Heart left ventricle (tissue), 13 donors: ENCODE data around the gene YWHAQ.

ENCODE experiments used
- POLR2A ChIP-seq, 2 donors: fragments of 450-650 bp; IDR thresholded peaks; one replicate each; pipeline ENCODE4 v1.6.1; 2017; ENCODE audit warnings: antibody characterized with exemption in 2 of 2, mild to moderate bottlenecking in 2 of 2, moderate library complexity in 2 of 2
- TF ChIP-seq, protein P1 (sequence below), 12 donors: fragments of 200-600 bp; sonication (generic) in 4 of 12; IDR thresholded peaks; one replicate each; pipeline versions ENCODE4 v1.5.0 to v1.8.0; 2018 to 2022; ENCODE audit warnings: antibody characterized with exemption in 12 of 12, mild to moderate bottlenecking in 5 of 12
- donor health status: ischemic (EF 13 %, LVEDD 7.1; RV severe dilation, severe dysfunction).
- donor health status: DM: no; HTN: yes; CAD: no.
- donor health status: DM: no; HTN: no; CAD: no.
- donor health status: ischemic (EF 25% LVEDD 6.9; RV normal size, moderate dysfunction).
- donor health status: ischemic (EF 25% LVEDD 5.7; RV mildly dilated, moderate dysfunction).
- donor health status: ischemic (EF 35%, LVEDD 5.7; RV mildly dilated, moderate dysfunction).
- donor health status: nonischemic (EF 11% LVEDD 7.7; RV severe dilation, severe dysfunction).
- donor health status: DM: yes; HTN: yes; CAD: no.
- donor health status: PGD.
- donor health status: ischemic (EF 29% LVEDD 5.4; RV normal size, mild dysfunction).
- donor health status: nonischemic (EF 23%, LVEDD 6.1; RV moderate dilation, normal function).

GRCh38 chr2:9652267-9652666, 21.5 kb upstream of the YWHAQ start:
- TF ChIP-seq POLR2A (IDR thresholded peaks at IDR 0.05) = no peak
- TF ChIP-seq, protein P1, sequence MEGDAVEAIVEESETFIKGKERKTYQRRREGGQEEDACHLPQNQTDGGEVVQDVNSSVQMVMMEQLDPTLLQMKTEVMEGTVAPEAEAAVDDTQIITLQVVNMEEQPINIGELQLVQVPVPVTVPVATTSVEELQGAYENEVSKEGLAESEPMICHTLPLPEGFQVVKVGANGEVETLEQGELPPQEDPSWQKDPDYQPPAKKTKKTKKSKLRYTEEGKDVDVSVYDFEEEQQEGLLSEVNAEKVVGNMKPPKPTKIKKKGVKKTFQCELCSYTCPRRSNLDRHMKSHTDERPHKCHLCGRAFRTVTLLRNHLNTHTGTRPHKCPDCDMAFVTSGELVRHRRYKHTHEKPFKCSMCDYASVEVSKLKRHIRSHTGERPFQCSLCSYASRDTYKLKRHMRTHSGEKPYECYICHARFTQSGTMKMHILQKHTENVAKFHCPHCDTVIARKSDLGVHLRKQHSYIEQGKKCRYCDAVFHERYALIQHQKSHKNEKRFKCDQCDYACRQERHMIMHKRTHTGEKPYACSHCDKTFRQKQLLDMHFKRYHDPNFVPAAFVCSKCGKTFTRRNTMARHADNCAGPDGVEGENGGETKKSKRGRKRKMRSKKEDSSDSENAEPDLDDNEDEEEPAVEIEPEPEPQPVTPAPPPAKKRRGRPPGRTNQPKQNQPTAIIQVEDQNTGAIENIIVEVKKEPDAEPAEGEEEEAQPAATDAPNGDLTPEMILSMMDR (IDR thresholded peaks at IDR 0.05) = no peak
